RWPE2 (cell line): Measurements from ENCODE around the gene RBKS.

Source experiments
- ATAC-seq: fragments of 200-7000 bp; cut with Tn5 transposase; 3 replicates; pipeline ENCODE4 v1.9.1; 2021; ENCODE audit warnings: low read depth
- DNase-seq: peaks from one replicate; pipeline ENCODE4 v3.0.0-alpha.2; 2020; ENCODE audit warnings: low spot score
- H3K27ac ChIP-seq: fragments of 450-650 bp; 2 replicates; pipeline ENCODE4 v1.5.1; 2017; ENCODE audit warnings: mild to moderate bottlenecking; ENCODE audit not compliant: poor library complexity, severe bottlenecking
- H3K27me3 ChIP-seq: fragments of 250-450 bp; sonication (Bioruptor Pico); 2 replicates; pipeline ENCODE4 v1.5.1; 2021; ENCODE audit warnings: mild to moderate bottlenecking, moderate library complexity; ENCODE audit not compliant: insufficient read depth, poor library complexity, severe bottlenecking
- H3K36me3 ChIP-seq: fragments of 250-450 bp; sonication (Bioruptor Pico); 2 replicates; pipeline ENCODE4 v1.5.1; 2020; ENCODE audit warnings: low read depth, mild to moderate bottlenecking, moderate library complexity
- H3K4me1 ChIP-seq: fragments of 250-450 bp; sonication (Bioruptor Pico); 2 replicates; pipeline ENCODE4 v1.5.1; 2021; ENCODE audit warnings: mild to moderate bottlenecking, moderate library complexity; ENCODE audit not compliant: insufficient read depth, poor library complexity, severe bottlenecking
- H3K4me3 ChIP-seq: fragments of 250-450 bp; sonication (Bioruptor Pico); 2 replicates; pipeline ENCODE4 v1.5.1; 2021; ENCODE audit warnings: mild to moderate bottlenecking, moderate library complexity; ENCODE audit not compliant: severe bottlenecking
- H3K9me3 ChIP-seq: fragments of 250-450 bp; sonication (Bioruptor Pico); 2 replicates; pipeline ENCODE4 v1.5.1; 2021; ENCODE audit warnings: mild to moderate bottlenecking, moderate library complexity; ENCODE audit not compliant: severe bottlenecking
- CTCF ChIP-seq: fragments of 450-650 bp; IDR thresholded peaks from one replicate; pipeline ENCODE4 v1.5.1; 2017; ENCODE audit warnings: mild to moderate bottlenecking, moderate library complexity; ENCODE audit not compliant: poor library complexity, severe bottlenecking

Gene RBKS

DNA sequence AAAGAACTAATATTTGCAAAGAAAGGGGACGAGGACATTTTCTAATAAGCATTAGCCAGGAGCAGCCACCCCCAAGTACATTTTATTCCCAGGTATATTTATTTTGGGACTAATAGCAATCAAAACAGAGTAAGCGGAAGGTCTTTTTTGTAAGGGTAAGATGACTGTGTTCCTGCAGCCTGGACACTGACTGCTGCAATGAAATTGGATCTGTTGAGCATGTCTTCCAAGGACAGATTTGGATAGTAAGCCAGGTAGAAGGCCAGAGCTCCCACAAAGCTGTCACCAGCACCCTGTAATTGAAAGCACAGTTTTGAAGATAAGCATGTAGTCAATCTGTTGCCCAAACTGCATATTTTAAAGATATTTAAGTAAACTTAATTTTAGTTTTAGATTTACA, 108.7 kb downstream of the RBKS start:
- Histone ChIP-seq H3K4me3 (no peak overlapping the region), H3K27ac (peak overlapping the region; percentile 95), H3K9me3 (no peaks in the 10 kb centered on the region), H3K36me3 (peaks cover 43% of the 10 kb centered on the region), H3K4me1 (peaks cover 15% of the 10 kb centered on the region), H3K27me3 (no peaks in the 10 kb centered on the region)
- DNase-seq (no peak), ATAC-seq (no peak)
- no peak for TF ChIP-seq CTCF

GRCh38 chr2:27779417-27780055, 110.7 kb downstream of the RBKS start:
- ATAC-seq (no peak), DNase-seq (no peak)
- no peak overlapping the region for H3K4me3 ChIP-seq
- peak overlapping the region; percentile 95 for H3K27ac ChIP-seq
- H3K36me3 ChIP-seq: peaks cover 51% of the 10 kb centered on the region
- peaks cover 25% of the 10 kb centered on the region for H3K4me1 ChIP-seq
- no peak for TF ChIP-seq CTCF
- H3K27me3 ChIP-seq: no peaks in the 10 kb centered on the region
- H3K9me3 ChIP-seq: no peaks in the 10 kb centered on the region

DNA sequence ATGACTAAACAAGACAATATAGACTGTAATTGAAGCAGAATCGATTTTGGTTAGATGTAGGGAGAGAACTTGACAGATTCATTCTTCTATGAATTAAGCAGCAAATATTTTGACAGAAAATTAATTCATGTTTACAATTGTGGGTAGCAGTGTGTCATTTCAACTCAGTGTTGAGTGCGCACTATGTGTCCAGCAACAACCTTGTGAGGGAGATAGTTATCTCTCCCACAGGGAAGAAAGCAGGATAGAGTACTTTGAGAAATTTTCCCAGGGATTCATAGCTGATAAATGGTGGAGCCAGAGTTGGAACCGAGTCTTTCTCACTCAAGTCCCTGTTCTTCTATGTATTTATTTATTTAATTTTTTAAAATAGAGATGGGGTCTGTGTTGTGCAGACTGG, 113.5 kb downstream of the RBKS start:
- H3K27ac ChIP-seq: peak overlapping the region; percentile 95
- no peak for DNase-seq
- no peak for ATAC-seq
- TF ChIP-seq CTCF: no peak
- no peak overlapping the region for H3K4me3 ChIP-seq
- H3K36me3 ChIP-seq: peaks cover 58% of the 10 kb centered on the region
- no peaks in the 10 kb centered on the region for H3K9me3 ChIP-seq
- H3K27me3 ChIP-seq: no peaks in the 10 kb centered on the region
- H3K4me1 ChIP-seq: peaks cover 31% of the 10 kb centered on the region

DNA sequence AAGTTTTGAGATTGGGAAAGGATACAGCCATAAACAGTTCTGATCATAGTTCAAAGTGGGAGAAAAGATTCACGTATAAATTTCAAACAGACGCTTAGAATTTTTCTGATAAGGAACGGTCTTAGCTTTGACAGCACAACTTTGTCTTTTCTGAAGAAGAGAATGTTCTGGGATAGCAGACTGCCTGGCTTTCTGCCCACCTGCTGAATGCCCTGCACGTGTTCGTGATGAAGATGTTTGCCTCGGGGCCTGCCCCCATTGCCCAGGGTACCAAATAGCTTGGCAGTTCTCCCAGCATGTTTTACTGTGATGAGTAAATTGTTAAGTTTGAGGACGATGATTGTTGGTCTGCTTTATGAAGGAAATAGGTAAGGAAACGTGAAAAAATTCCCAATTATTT, 114.1 kb downstream of the RBKS start:
- Histone ChIP-seq H3K27ac (peak overlapping the region; percentile 95), H3K27me3 (no peaks in the 10 kb centered on the region)

More for the DNA sequence above, 114.1 kb downstream of the RBKS start:
- ATAC-seq: peak; percentile 40
- H3K4me3 ChIP-seq: no peak overlapping the region
- H3K4me1 ChIP-seq: peaks cover 31% of the 10 kb centered on the region
- H3K36me3 ChIP-seq: peaks cover 58% of the 10 kb centered on the region
- DNase-seq: peak; percentile 87
- no peak for TF ChIP-seq CTCF
- H3K9me3 ChIP-seq: no peaks in the 10 kb centered on the region
